Ovary (tissue), 3 donors: Measurements from ENCODE around the gene KIF13A.

ENCODE experiments used
- CTCF ChIP-seq, 3 donors: fragments of 450-650 bp in 2 of 3; fragments of 200-600 bp in 1 of 3; IDR thresholded peaks; one replicate each; pipeline versions ENCODE4 v1.5.1 to v1.8.0; 2016 to 2022; ENCODE audit warnings: antibody characterized with exemption in 3 of 3, mild to moderate bottlenecking in 1 of 3
- POLR2A ChIP-seq: fragments of 450-650 bp; IDR thresholded peaks from one replicate; pipeline ENCODE4 v1.6.1; 2017; ENCODE audit warnings: antibody characterized with exemption, mild to moderate bottlenecking, moderate library complexity
- donor health status: DM: no; HTN: no; CAD: no.

DNA sequence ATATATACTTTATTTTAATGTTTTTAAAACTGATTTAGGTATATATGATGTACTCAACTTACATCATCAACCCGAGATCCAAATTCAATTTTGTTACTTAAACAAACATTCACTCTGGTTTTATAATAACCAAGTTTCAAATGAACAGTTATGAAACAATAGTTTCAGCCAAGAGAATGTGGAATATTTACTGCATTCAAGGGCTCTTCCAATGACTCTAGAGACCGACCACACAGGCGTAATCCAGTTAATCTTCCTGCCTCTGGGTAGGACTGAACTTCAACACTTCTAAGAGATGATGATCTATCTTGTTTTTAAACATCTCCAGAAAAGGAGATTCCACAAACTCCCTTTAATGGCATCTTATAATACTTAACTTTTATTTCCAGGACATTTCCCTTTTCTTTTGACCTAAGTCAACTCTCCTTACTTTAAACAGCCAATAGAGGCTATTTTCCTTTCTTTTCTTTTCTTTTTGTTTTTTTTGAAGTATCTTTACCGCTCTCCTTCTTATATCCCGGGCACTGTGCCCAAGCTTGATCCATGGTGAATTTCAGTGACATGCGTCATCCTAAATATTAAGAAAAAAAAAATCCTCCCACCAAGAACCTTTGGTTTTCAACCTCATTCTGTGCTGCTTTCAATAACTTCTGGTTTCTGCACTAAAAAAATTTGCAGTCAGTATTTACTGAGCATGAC lies 110.1 kb downstream of the KIF13A start:
- TF ChIP-seq CTCF (IDR thresholded peaks at IDR 0.05) (no peak), POLR2A (no peak)
